Lower leg skin (tissue), 3 donors: ENCODE results near the gene PDXK.

Source experiments
- CTCF ChIP-seq, 3 donors: fragments of 450-650 bp; IDR thresholded peaks; one replicate each; pipeline ENCODE4 v1.5.1; 2016; ENCODE audit warnings: antibody characterized with exemption in 3 of 3, mild to moderate bottlenecking in 3 of 3, moderate library complexity in 2 of 3
- POLR2A ChIP-seq, 2 donors: fragments of 450-650 bp; IDR thresholded peaks; one replicate each; pipeline ENCODE4 v1.6.1; 2016 to 2017; ENCODE audit warnings: antibody characterized with exemption in 2 of 2, mild to moderate bottlenecking in 1 of 2, moderate library complexity in 1 of 2

GRCh38 chr21:43809853-43810504, 91.0 kb downstream of the PDXK start:
- TF ChIP-seq CTCF (IDR thresholded peaks at IDR 0.05) (no peak), POLR2A (IDR thresholded peaks at IDR 0.05) (no peak)
